ENCODE data around the gene CD28.

DNA sequence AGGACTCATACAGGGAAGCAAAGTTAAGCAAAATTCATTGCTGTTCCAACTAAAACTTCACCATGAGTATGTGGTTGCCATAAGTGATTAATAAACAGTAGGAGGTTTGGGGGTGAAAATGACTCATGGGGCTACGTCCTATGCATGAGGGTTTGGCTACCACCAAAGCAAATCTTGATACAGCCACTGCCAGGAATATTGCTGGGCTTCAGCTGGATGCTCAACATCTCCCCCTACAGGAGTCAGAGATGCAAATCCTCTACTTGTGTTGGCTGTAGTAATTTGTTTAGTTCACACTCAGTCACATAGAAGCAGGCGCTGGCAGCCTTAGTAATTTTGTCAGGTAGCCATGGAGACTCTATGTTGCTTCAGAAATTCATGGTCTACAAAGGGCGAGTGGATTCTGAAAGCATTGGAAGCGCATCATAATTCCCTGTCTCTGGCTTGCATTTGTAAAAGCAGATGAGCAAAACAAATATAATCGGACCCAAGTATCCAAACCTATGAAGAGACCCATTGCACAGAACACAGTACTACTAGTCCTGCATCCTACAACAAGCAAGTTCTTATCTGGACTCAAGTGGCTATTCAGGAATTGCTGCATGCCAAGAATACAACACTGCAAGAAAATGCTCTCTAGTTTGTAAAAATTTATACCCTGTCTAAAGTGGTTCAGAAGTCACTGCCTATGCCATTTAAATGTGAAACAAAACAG lies 76.0 kb downstream of the CD28 start:
- TF ChIP-seq, protein P1, sequence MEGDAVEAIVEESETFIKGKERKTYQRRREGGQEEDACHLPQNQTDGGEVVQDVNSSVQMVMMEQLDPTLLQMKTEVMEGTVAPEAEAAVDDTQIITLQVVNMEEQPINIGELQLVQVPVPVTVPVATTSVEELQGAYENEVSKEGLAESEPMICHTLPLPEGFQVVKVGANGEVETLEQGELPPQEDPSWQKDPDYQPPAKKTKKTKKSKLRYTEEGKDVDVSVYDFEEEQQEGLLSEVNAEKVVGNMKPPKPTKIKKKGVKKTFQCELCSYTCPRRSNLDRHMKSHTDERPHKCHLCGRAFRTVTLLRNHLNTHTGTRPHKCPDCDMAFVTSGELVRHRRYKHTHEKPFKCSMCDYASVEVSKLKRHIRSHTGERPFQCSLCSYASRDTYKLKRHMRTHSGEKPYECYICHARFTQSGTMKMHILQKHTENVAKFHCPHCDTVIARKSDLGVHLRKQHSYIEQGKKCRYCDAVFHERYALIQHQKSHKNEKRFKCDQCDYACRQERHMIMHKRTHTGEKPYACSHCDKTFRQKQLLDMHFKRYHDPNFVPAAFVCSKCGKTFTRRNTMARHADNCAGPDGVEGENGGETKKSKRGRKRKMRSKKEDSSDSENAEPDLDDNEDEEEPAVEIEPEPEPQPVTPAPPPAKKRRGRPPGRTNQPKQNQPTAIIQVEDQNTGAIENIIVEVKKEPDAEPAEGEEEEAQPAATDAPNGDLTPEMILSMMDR (IDR thresholded peaks at IDR 0.05): peak; percentile 38 to 63 (median 48)
- no peak for TF ChIP-seq POLR2A (IDR thresholded peaks at IDR 0.05)
